HepG2 (cell line): ENCODE measurements around the gene UNC5CL. TPM values are rescaled to one million over a fixed set of nuclear protein-coding genes. Genes with fewer than 3 reads are reported as not detected.
A peak's percentile ranks its signal among the peaks of the same experiment; 100 is the strongest.

Source experiments
- ATF7-NPFF ChIP-seq: sonication (generic); formaldehyde crosslinking; IDR thresholded peaks from 2 replicates; pipeline ENCODE4 v1.8.1; 2023; ENCODE audit warnings: mild to moderate bottlenecking, low read depth, missing genetic modification reagents, moderate library complexity
- BRD4 ChIP-seq: sonication (generic); formaldehyde crosslinking; IDR thresholded peaks from 2 replicates; pipeline ENCODE4 v1.4.0; 2020; ENCODE audit warnings: missing genetic modification reagents
- DR1 ChIP-seq: sonication (generic); formaldehyde crosslinking; IDR thresholded peaks from 2 replicates; pipeline ENCODE4 v1.8.0; 2021; ENCODE audit warnings: mild to moderate bottlenecking, missing genetic modification reagents, inconsistent platforms
- FOXA3 ChIP-seq: IDR thresholded peaks from 2 replicates; pipeline ENCODE4 v1.6.1; 2016; ENCODE audit warnings: missing genetic modification reagents, missing compliant biosample characterization
- HIC2 ChIP-seq: sonication (generic); formaldehyde crosslinking; IDR thresholded peaks from 2 replicates; pipeline ENCODE4 v1.9.0; 2022; ENCODE audit warnings: low read depth, missing genetic modification reagents
- ISX ChIP-seq: sonication (generic); formaldehyde crosslinking; conservative IDR thresholded peaks from 2 replicates; pipeline ENCODE4 v1.5.0; 2020; ENCODE audit warnings: missing genetic modification reagents
- PLSCR1 ChIP-seq: sonication (generic); formaldehyde crosslinking; IDR thresholded peaks from 2 replicates; pipeline ENCODE4 v1.5.0; 2020; ENCODE audit warnings: missing genetic modification reagents, mild to moderate bottlenecking, borderline replicate concordance
- TBX3 ChIP-seq: fragments of 450-650 bp; IDR thresholded peaks from 2 replicates; pipeline ENCODE4 v1.6.1; 2017; ENCODE audit warnings: antibody characterized with exemption, mild to moderate bottlenecking, inconsistent platforms, borderline replicate concordance
- ZBTB2 ChIP-seq: sonication (generic); formaldehyde crosslinking; IDR thresholded peaks from 2 replicates; pipeline ENCODE4 v1.8.0; 2022; ENCODE audit warnings: low read depth, missing genetic modification reagents
- ZBTB44 ChIP-seq: sonication (generic); formaldehyde crosslinking; IDR thresholded peaks from 2 replicates; pipeline ENCODE4 v1.4.0; 2020; ENCODE audit warnings: missing genetic modification reagents
- ZMYM2 ChIP-seq: sonication (generic); formaldehyde crosslinking; IDR thresholded peaks from 2 replicates; pipeline ENCODE4 v1.8.0; 2022; ENCODE audit warnings: mild to moderate bottlenecking, missing genetic modification reagents
- ZNF501 ChIP-seq: sonication (generic); formaldehyde crosslinking; IDR thresholded peaks from 2 replicates; pipeline ENCODE4 v1.5.1; 2020; ENCODE audit warnings: mild to moderate bottlenecking, moderate library complexity, missing genetic modification reagents
- polyA plus RNA-seq, 8 experiments: library from polyadenylated mRNA; depleted of rRNA in 3 of 8; stranded (reverse) in 7 of 8; unstranded in 1 of 8; fragments of >200 nt; fragmentation: Illumina TruSeq in 4 of 8; extraction: Trizol in 4 of 8; gene quantifications; 2 replicates each; pipeline versions ENCODE4 v1.2.1 to v1.2.3, GENCODE V29; 2011 to 2016; ENCODE audit warnings: low read depth in 4 of 8, missing spikeins in 1 of 8, mixed read lengths in 1 of 8; ENCODE audit not compliant: insufficient read depth in 1 of 8
- total RNA-seq, 5 experiments: library from RNA; depleted of rRNA; stranded (reverse); fragments of >200 nt; fragmentation: Illumina TruSeq; extraction: Trizol; gene quantifications; 2 replicates each; pipeline ENCODE4 v1.2.3, GENCODE V29; 2016; ENCODE audit warnings: low read depth in 1 of 5
- TF ChIP-seq, protein P1 (sequence below): sonication (generic); formaldehyde crosslinking; conservative IDR thresholded peaks from 2 replicates; pipeline ENCODE4 v1.8.0; 2022; ENCODE audit warnings: missing genetic modification reagents
- TF ChIP-seq, protein P2 (sequence below): sonication (generic); formaldehyde crosslinking; IDR thresholded peaks from 2 replicates; pipeline ENCODE4 v1.8.1; 2022; ENCODE audit warnings: low read depth, mild to moderate bottlenecking, missing genetic modification reagents
- TF ChIP-seq, protein P3 (sequence below): sonication (generic); formaldehyde crosslinking; conservative IDR thresholded peaks from 2 replicates; pipeline ENCODE4 v1.4.0; 2020; ENCODE audit warnings: mild to moderate bottlenecking, missing genetic modification reagents, moderate library complexity

Gene UNC5CL
- total and polyA plus RNA-seq, 2 of the 13 experiments (the other 11 are each of a cell fraction or from before 2014, with no cell fraction given) = 2.4 to 2.5 TPM

DNA sequence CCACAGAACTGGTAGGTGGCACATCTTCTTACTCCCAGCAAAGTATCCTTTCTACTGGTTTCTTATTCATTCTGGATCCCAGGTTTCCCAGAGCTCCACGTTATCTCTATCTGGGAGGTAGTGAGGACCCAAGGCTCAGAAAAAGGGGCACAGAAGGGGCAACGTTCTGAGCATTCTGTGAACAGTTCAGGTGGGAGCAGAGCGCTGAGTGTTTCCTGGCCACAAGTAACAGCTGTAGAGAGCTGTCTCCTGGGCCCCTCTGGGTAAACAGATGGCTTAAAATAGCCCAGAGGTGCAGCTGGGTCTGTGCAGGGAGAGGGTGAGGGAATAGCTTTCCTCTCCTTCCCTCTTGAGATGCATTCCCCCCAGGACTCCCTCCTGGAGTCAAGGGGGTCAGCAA, 16.1 kb upstream of the UNC5CL start (continued):
- no peak for TF ChIP-seq HIC2 (CRISPR knock-in tag)
- no peak for TF ChIP-seq BRD4 (CRISPR knock-in tag)
- TF ChIP-seq ZBTB2 (CRISPR knock-in tag) = no peak
- TF ChIP-seq PLSCR1 (CRISPR knock-in tag) = no peak
- TF ChIP-seq DR1 (CRISPR knock-in tag) = no peak
- no peak for TF ChIP-seq ZBTB44 (CRISPR knock-in tag)
- no peak for TF ChIP-seq ZMYM2 (CRISPR knock-in tag)
- TF ChIP-seq, protein P1, sequence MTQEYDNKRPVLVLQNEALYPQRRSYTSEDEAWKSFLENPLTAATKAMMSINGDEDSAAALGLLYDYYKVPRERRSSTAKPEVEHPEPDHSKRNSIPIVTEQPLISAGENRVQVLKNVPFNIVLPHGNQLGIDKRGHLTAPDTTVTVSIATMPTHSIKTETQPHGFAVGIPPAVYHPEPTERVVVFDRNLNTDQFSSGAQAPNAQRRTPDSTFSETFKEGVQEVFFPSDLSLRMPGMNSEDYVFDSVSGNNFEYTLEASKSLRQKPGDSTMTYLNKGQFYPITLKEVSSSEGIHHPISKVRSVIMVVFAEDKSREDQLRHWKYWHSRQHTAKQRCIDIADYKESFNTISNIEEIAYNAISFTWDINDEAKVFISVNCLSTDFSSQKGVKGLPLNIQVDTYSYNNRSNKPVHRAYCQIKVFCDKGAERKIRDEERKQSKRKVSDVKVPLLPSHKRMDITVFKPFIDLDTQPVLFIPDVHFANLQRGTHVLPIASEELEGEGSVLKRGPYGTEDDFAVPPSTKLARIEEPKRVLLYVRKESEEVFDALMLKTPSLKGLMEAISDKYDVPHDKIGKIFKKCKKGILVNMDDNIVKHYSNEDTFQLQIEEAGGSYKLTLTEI (CRISPR knock-in tag) = no peak
- peak; percentile 81 for TF ChIP-seq FOXA3 (CRISPR knock-in tag)
- TF ChIP-seq, protein P2, sequence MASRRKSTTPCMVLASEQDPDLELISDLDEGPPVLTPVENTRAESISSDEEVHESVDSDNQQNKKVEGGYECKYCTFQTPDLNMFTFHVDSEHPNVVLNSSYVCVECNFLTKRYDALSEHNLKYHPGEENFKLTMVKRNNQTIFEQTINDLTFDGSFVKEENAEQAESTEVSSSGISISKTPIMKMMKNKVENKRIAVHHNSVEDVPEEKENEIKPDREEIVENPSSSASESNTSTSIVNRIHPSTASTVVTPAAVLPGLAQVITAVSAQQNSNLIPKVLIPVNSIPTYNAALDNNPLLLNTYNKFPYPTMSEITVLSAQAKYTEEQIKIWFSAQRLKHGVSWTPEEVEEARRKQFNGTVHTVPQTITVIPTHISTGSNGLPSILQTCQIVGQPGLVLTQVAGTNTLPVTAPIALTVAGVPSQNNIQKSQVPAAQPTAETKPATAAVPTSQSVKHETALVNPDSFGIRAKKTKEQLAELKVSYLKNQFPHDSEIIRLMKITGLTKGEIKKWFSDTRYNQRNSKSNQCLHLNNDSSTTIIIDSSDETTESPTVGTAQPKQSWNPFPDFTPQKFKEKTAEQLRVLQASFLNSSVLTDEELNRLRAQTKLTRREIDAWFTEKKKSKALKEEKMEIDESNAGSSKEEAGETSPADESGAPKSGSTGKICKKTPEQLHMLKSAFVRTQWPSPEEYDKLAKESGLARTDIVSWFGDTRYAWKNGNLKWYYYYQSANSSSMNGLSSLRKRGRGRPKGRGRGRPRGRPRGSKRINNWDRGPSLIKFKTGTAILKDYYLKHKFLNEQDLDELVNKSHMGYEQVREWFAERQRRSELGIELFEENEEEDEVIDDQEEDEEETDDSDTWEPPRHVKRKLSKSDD (CRISPR knock-in tag) = no peak
- no peak for TF ChIP-seq ATF7-NPFF (CRISPR knock-in tag)
- no peak for TF ChIP-seq ZNF501 (CRISPR knock-in tag)
- TF ChIP-seq, protein P3, sequence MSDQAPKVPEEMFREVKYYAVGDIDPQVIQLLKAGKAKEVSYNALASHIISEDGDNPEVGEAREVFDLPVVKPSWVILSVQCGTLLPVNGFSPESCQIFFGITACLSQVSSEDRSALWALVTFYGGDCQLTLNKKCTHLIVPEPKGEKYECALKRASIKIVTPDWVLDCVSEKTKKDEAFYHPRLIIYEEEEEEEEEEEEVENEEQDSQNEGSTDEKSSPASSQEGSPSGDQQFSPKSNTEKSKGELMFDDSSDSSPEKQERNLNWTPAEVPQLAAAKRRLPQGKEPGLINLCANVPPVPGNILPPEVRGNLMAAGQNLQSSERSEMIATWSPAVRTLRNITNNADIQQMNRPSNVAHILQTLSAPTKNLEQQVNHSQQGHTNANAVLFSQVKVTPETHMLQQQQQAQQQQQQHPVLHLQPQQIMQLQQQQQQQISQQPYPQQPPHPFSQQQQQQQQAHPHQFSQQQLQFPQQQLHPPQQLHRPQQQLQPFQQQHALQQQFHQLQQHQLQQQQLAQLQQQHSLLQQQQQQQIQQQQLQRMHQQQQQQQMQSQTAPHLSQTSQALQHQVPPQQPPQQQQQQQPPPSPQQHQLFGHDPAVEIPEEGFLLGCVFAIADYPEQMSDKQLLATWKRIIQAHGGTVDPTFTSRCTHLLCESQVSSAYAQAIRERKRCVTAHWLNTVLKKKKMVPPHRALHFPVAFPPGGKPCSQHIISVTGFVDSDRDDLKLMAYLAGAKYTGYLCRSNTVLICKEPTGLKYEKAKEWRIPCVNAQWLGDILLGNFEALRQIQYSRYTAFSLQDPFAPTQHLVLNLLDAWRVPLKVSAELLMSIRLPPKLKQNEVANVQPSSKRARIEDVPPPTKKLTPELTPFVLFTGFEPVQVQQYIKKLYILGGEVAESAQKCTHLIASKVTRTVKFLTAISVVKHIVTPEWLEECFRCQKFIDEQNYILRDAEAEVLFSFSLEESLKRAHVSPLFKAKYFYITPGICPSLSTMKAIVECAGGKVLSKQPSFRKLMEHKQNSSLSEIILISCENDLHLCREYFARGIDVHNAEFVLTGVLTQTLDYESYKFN (CRISPR knock-in tag) = peak; percentile 81
- no peak for TF ChIP-seq TBX3
- no peak for TF ChIP-seq ISX (CRISPR knock-in tag)
